H9 (cell line): ENCODE data around the gene KRTAP10-5. TPM values are rescaled to one million over a fixed set of nuclear protein-coding genes. Genes with fewer than 3 reads are reported as not detected.

Experiments
- DNase-seq: peaks from one replicate; pipeline ENCODE4 v3.0.0-alpha.2; 2017
- H2AFZ ChIP-seq: one replicate; pipeline ENCODE4 v1.6.1; 2013; ENCODE audit warnings: mild to moderate bottlenecking, low read length, control low read depth, moderate library complexity
- H2AK5ac ChIP-seq: 2 replicates; pipeline ENCODE4 v1.6.1; 2013; ENCODE audit warnings: low read length, control low read depth, mixed read lengths; ENCODE audit not compliant: insufficient read length
- H2BK120ac ChIP-seq: one replicate; pipeline ENCODE4 v1.6.1; 2013; ENCODE audit warnings: low read depth, mild to moderate bottlenecking, low read length, control low read depth, inconsistent platforms; ENCODE audit not compliant: poor library complexity, severe bottlenecking
- H2BK12ac ChIP-seq: 2 replicates; pipeline ENCODE4 v1.6.1; 2013; ENCODE audit warnings: low read length, control low read depth, mixed read lengths, low read depth; ENCODE audit not compliant: insufficient read length
- H2BK15ac ChIP-seq: 2 replicates; pipeline ENCODE4 v1.6.1; 2013; ENCODE audit warnings: low read depth, low read length, control low read depth
- H2BK20ac ChIP-seq: one replicate; pipeline ENCODE4 v1.6.1; 2013; ENCODE audit warnings: low read depth, mild to moderate bottlenecking, low read length, control low read depth, inconsistent platforms; ENCODE audit not compliant: poor library complexity, severe bottlenecking
- H2BK5ac ChIP-seq: 2 replicates; pipeline ENCODE4 v1.6.1; 2013; ENCODE audit warnings: low read length, control low read depth, mixed read lengths; ENCODE audit not compliant: insufficient read length
- H3K14ac ChIP-seq: 2 replicates; pipeline ENCODE4 v1.6.1; 2013; ENCODE audit warnings: low read length, control low read depth; ENCODE audit not compliant: insufficient read depth
- H3K18ac ChIP-seq: 2 replicates; pipeline ENCODE4 v1.6.1; 2013; ENCODE audit warnings: low read depth, mild to moderate bottlenecking, mixed read lengths, low read length, control low read depth; ENCODE audit not compliant: insufficient read length
- H3K23ac ChIP-seq: 2 replicates; pipeline ENCODE4 v1.6.1; 2013; ENCODE audit warnings: low read length, control low read depth, mixed read lengths, low read depth; ENCODE audit not compliant: insufficient read length
- H3K23me2 ChIP-seq: 2 replicates; pipeline ENCODE4 v1.6.1; 2013; ENCODE audit warnings: low read depth, mild to moderate bottlenecking, mixed read lengths, low read length, control low read depth; ENCODE audit not compliant: insufficient read length, poor library complexity, severe bottlenecking
- H3K27ac ChIP-seq: 2 replicates; pipeline ENCODE4 v1.5.1; 2013; ENCODE audit warnings: low read length, control low read depth, mixed read lengths, low read depth; ENCODE audit not compliant: insufficient read length
- H3K27me3 ChIP-seq: 2 replicates; pipeline ENCODE4 v1.6.1; 2013; ENCODE audit warnings: low read length, control low read depth, inconsistent platforms; ENCODE audit not compliant: insufficient read depth
- H3K4ac ChIP-seq: 2 replicates; pipeline ENCODE4 v1.6.1; 2013; ENCODE audit warnings: low read depth, mild to moderate bottlenecking, control low read depth, inconsistent platforms, low read length, moderate library complexity
- H3K4me1 ChIP-seq: 2 replicates; pipeline ENCODE4 v1.6.1; 2013; ENCODE audit warnings: low read length, control low read depth, inconsistent platforms; ENCODE audit not compliant: insufficient read depth
- H3K4me2 ChIP-seq: 2 replicates; pipeline ENCODE4 v1.6.1; 2013; ENCODE audit warnings: low read length, control low read depth, mixed read lengths; ENCODE audit not compliant: insufficient read length, insufficient read depth
- H3K56ac ChIP-seq: 2 replicates; pipeline ENCODE4 v1.6.1; 2013; ENCODE audit warnings: low read depth, mild to moderate bottlenecking, mixed read lengths, low read length, control low read depth; ENCODE audit not compliant: insufficient read length
- H3K79me1 ChIP-seq: 2 replicates; pipeline ENCODE4 v1.6.1; 2013; ENCODE audit warnings: low read depth, mild to moderate bottlenecking, moderate library complexity, low read length, control low read depth, inconsistent platforms; ENCODE audit not compliant: insufficient read depth, poor library complexity, severe bottlenecking
- H3K79me2 ChIP-seq: 2 replicates; pipeline ENCODE4 v1.6.1; 2013; ENCODE audit warnings: low read length, control low read depth, inconsistent platforms; ENCODE audit not compliant: insufficient read depth
- H3K9ac ChIP-seq: 2 replicates; pipeline ENCODE4 v1.6.1; 2013; ENCODE audit warnings: low read length, control low read depth, mixed read lengths; ENCODE audit not compliant: insufficient read length; ENCODE audit errors: extremely low read depth
- H3K9me3 ChIP-seq: one replicate; pipeline ENCODE4 v1.6.1; 2013; ENCODE audit warnings: low read depth, low read length, inconsistent platforms; ENCODE audit not compliant: control insufficient read depth
- H3T11ph ChIP-seq: one replicate; pipeline ENCODE4 v1.6.1; 2013; ENCODE audit warnings: mild to moderate bottlenecking, low read length, control low read depth, inconsistent platforms
- H4K20me1 ChIP-seq: one replicate; pipeline ENCODE4 v1.6.1; 2013; ENCODE audit not compliant: control insufficient read depth, insufficient read length, insufficient read depth
- H4K5ac ChIP-seq: 2 replicates; pipeline ENCODE4 v1.6.1; 2013; ENCODE audit warnings: low read depth, mild to moderate bottlenecking, mixed read lengths, low read length, control low read depth; ENCODE audit not compliant: insufficient read length
- H4K8ac ChIP-seq: replicated peaks from 2 replicates; pipeline ENCODE4 v1.6.1; 2013; ENCODE audit warnings: low read length, control low read depth, mixed read lengths, low read depth; ENCODE audit not compliant: insufficient read length
- H4K91ac ChIP-seq: 2 replicates; pipeline ENCODE4 v1.6.1; 2013; ENCODE audit warnings: low read depth, mild to moderate bottlenecking, moderate library complexity, mixed read lengths, low read length, control low read depth; ENCODE audit not compliant: insufficient read length
- H3K27ac Mint-ChIP-seq, 3 experiments: 2 replicates in 2 of 3; 3 replicates in 1 of 3; pipeline ENCODE4 v1.8.0; 2020 to 2021; ENCODE audit warnings: mixed read lengths in 3 of 3, mild to moderate bottlenecking in 1 of 3, moderate library complexity in 1 of 3
- H3K27me3 Mint-ChIP-seq: 2 replicates; pipeline ENCODE4 v1.8.0; 2021; ENCODE audit warnings: low read depth, mild to moderate bottlenecking, moderate library complexity, mixed read lengths
- H3K36me3 Mint-ChIP-seq, 3 experiments: 2 replicates in 2 of 3; 3 replicates in 1 of 3; pipeline ENCODE4 v1.8.0; 2020 to 2021; ENCODE audit warnings: low read depth in 3 of 3, mixed read lengths in 3 of 3; ENCODE audit not compliant: insufficient read depth in 1 of 3
- H3K4me1 Mint-ChIP-seq, 2 experiments: 2 replicates each; pipeline ENCODE4 v1.8.0; 2020; ENCODE audit warnings: mixed read lengths in 2 of 2
- H3K4me3 Mint-ChIP-seq, 2 experiments: 2 replicates in 1 of 2; 3 replicates in 1 of 2; pipeline ENCODE4 v1.8.0; 2020 to 2021; ENCODE audit warnings: mild to moderate bottlenecking in 2 of 2, mixed read lengths in 2 of 2, moderate library complexity in 1 of 2
- H3K9me3 Mint-ChIP-seq, 2 experiments: 2 replicates in 1 of 2; 3 replicates in 1 of 2; pipeline ENCODE4 v1.8.0; 2020; ENCODE audit warnings: mild to moderate bottlenecking in 2 of 2, mixed read lengths in 2 of 2, moderate library complexity in 1 of 2
- CTCF ChIP-seq: fragments of 200-600 bp; sonication (generic); conservative IDR thresholded peaks from 3 replicates; pipeline ENCODE4 v1.8.0; 2021; ENCODE audit warnings: antibody characterized with exemption, mild to moderate bottlenecking
- WGBS: extraction: QIAGEN DNeasy Blood & Tissue Kit; methylation state at CpG from one replicate; pipeline ENCODE4 v1.1.7; 2013; ENCODE audit warnings: missing lambda C conversion rate, low lambda C conversion rate, mixed read lengths; ENCODE audit not compliant: insufficient read length; ENCODE audit errors: extremely low coverage; 5-methylcytosine and 5-hydroxymethylcytosine counted together
- total RNA-seq: library from RNA; stranded (reverse); gene quantifications from 2 replicates; pipeline ENCODE4 v1.2.1, GENCODE V29; 2021

Gene KRTAP10-5
- total RNA-seq, 1 experiment from 2014 or later: not detected

- H2BK12ac ChIP-seq: no peak overlapping the region
- H3K79me1 ChIP-seq: no peaks in the 10 kb centered on the region
- WGBS: no CpG with 5 or more reads among the region's 23 CpGs
- no peak overlapping the region for H2BK15ac ChIP-seq
- H4K8ac ChIP-seq: no peak overlapping the region
- H3K27me3 Mint-ChIP-seq: peaks cover 5% of the 10 kb centered on the region
- H3K23ac ChIP-seq: no peak overlapping the region
- H3K4me1 Mint-ChIP-seq: peaks cover 2 to 8% of the 10 kb centered on the region in 2 experiments; a peak in 3 of 4 replicates
- no peak for TF ChIP-seq CTCF
- H3K27ac ChIP-seq: no peak overlapping the region
- no peaks in the 10 kb centered on the region for H3K27me3 ChIP-seq
- no peak overlapping the region for H3K14ac ChIP-seq
- H3T11ph ChIP-seq: no peak overlapping the region
- no peak overlapping the region for H2BK20ac ChIP-seq
- no peak overlapping the region for H2BK5ac ChIP-seq
- DNase-seq: peak; percentile 23
- no peaks in the 10 kb centered on the region for H3K79me2 ChIP-seq
- H3K9me3 ChIP-seq: no peaks in the 10 kb centered on the region
- H3K9me3 Mint-ChIP-seq: peaks cover 0 to 5% of the 10 kb centered on the region in 2 experiments; a peak in 2 of 5 replicates
- peaks cover 0 to 5% (median 0%) of the 10 kb centered on the region in 3 experiments; a peak in 1 of 7 replicates for H3K36me3 Mint-ChIP-seq
- no peak overlapping the region for H3K56ac ChIP-seq
- H3K4me1 ChIP-seq: no peaks in the 10 kb centered on the region; the same call in 1 of the 2 replicates
- no peak overlapping the region for H4K91ac ChIP-seq
- no peaks in the 10 kb centered on the region for H4K20me1 ChIP-seq
- H2AK5ac ChIP-seq: no peak overlapping the region
- no peak overlapping the region for H3K4me2 ChIP-seq
- H3K23me2 ChIP-seq: no peaks in the 10 kb centered on the region
- H3K27ac Mint-ChIP-seq: no peak overlapping the region
- H3K4me3 Mint-ChIP-seq: no peak overlapping the region
- no peak overlapping the region for H3K9ac ChIP-seq
- no peak overlapping the region for H2BK120ac ChIP-seq
- no peak overlapping the region for H3K4ac ChIP-seq
- H3K18ac ChIP-seq: no peak overlapping the region
- no peak overlapping the region for H4K5ac ChIP-seq
- H2AFZ ChIP-seq: no peak overlapping the region
These were observed 49.4 kb downstream of the KRTAP10-5 start for GRCh38 chr21:44530903-44531605.
